ENCODE measurements around the gene GRIA2.

DNA sequence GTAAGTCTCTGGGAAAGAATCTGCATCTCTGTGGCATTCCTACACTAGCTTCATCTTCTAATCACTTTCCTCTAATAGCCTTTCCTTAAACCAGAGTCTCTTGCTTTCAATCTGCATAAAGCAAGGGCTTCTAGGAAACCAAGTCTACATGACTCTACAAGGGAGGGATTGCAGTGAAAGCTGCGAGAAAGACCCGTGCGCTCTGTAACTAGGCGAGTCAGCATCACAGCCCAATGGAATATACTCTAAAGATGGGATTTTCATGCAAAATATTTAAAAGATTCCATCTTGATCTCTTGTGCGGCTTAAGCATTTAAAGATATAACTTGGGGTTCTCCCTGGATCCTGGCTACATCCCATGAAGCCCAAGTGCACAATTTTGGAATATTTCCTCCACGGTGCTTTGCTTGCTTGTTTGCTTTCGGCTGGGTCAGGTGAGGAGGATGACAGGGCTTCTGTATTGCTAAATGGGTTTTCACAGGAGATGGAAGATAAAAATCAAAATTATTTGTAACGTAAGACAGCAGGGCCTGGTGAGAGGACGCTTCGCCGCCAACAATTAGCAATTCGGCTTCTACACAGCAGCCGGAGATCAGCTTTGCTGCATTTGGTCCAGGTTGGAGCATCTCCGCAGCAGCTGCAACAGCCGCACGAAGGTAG, 687 bp upstream of the GRIA2 start:
- TF ChIP-seq, protein P1, sequence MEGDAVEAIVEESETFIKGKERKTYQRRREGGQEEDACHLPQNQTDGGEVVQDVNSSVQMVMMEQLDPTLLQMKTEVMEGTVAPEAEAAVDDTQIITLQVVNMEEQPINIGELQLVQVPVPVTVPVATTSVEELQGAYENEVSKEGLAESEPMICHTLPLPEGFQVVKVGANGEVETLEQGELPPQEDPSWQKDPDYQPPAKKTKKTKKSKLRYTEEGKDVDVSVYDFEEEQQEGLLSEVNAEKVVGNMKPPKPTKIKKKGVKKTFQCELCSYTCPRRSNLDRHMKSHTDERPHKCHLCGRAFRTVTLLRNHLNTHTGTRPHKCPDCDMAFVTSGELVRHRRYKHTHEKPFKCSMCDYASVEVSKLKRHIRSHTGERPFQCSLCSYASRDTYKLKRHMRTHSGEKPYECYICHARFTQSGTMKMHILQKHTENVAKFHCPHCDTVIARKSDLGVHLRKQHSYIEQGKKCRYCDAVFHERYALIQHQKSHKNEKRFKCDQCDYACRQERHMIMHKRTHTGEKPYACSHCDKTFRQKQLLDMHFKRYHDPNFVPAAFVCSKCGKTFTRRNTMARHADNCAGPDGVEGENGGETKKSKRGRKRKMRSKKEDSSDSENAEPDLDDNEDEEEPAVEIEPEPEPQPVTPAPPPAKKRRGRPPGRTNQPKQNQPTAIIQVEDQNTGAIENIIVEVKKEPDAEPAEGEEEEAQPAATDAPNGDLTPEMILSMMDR (conservative IDR thresholded peaks at IDR 0.05; ENCODE audit: low read length): no peak
- no peak for TF ChIP-seq EZH2phosphoT487 (IDR thresholded peaks at IDR 0.05; ENCODE audit: borderline replicate concordance, low read depth, low read length)
